ENCODE data around the gene UNC13C. TPM values are rescaled to one million over a fixed set of nuclear protein-coding genes. Genes with fewer than 3 reads are reported as not detected.

UNC13C gene
- under 0.01 TPM in 1 of 2 replicates, not detected in the other for total RNA-seq

DNA sequence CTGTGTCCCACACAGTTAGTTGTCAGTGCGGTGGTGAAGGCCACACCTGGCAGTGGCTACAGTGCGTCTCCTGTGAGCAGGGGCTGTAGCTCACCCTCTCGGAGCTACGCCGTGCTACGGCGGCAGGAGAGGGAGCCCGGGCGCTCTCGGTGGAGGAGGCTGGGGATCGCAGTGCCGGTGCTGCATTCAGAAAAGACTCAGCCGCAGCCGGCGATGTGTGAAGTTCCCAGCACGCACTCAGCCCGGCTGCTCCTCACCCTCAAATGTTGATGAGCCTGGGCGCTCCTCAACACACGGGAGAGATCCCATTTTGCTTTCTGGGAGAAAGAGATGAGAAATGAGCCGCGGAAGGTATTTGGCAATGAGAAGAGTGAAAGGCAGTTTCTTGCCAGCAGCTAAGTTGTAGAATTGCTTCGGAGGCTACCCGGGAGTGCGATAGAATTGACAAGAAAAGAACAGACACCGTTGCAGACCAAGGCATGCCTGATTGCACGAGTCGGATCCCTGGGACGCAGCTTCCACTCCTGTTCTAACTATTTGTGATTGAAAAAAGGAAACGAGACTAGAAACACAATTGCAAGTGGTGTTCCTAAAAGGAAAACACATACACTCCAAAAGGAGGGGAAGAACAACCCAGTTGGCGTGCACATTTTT is at the start of gene UNC13C:
TSS of gene UNC13C (plus strand) at position 189 of the 654 bp plus-strand sequence. CDS start 34,463 bp downstream, outside the sequence.

Other genes starting within 250 kb of the UNC13C start
- not detected in 2 replicates for gene WDR72, start 218.8 kb upstream of the UNC13C start, total RNA-seq

All from uterine smooth muscle cell (primary cell).